ENCODE measurements around the gene HHAT. TPM values are rescaled to one million over a fixed set of nuclear protein-coding genes. Genes with fewer than 3 reads are reported as not detected.

The HHAT gene
- polyA plus RNA-seq, 2 of the 4 experiments (the other 2 are of a cell fraction): 3.8 to 4.5 TPM

- TF ChIP-seq RFX5 (IDR thresholded peaks at IDR 0.05): peak; percentile 93
- peak; percentile 97 to 98 for TF ChIP-seq CEBPB (IDR thresholded peaks at IDR 0.05)
- TF ChIP-seq NR3C1 (IDR thresholded peaks at IDR 0.05): no peak
- peak; percentile 98 for TF ChIP-seq RARB (CRISPR knock-in tag; IDR thresholded peaks at IDR 0.05)
- peak; percentile 18; the same call in 1 of the 2 replicates for TF ChIP-seq HMGXB4 (CRISPR knock-in tag; IDR thresholded peaks at IDR 0.05; ENCODE audit: borderline replicate concordance)
- TF ChIP-seq ZFP36 (IDR thresholded peaks at IDR 0.05; ENCODE audit: borderline replicate concordance, partially characterized antibody): no peak
- TF ChIP-seq, protein P1, sequence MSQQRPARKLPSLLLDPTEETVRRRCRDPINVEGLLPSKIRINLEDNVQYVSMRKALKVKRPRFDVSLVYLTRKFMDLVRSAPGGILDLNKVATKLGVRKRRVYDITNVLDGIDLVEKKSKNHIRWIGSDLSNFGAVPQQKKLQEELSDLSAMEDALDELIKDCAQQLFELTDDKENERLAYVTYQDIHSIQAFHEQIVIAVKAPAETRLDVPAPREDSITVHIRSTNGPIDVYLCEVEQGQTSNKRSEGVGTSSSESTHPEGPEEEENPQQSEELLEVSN (IDR thresholded peaks at IDR 0.05; ENCODE audit: borderline replicate concordance, low read depth): peak; percentile 35; the same call in 1 of the 2 replicates
- no peak; the same call in 1 of the 2 replicates for TF ChIP-seq EHF (CRISPR knock-in tag; IDR thresholded peaks at IDR 0.05)
- TF ChIP-seq, protein P2, sequence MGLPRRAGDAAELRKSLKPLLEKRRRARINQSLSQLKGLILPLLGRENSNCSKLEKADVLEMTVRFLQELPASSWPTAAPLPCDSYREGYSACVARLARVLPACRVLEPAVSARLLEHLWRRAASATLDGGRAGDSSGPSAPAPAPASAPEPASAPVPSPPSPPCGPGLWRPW (IDR thresholded peaks at IDR 0.05): peak; percentile 79; the same call in 1 of the 2 replicates
- no peak for TF ChIP-seq HOXB13 (CRISPR knock-in tag; IDR thresholded peaks at IDR 0.05; ENCODE audit: low read depth)
- TF ChIP-seq SMC3 (IDR thresholded peaks at IDR 0.05): peak; percentile 75
- TF ChIP-seq HEYL (CRISPR knock-in tag; IDR thresholded peaks at IDR 0.05): no peak
- TF ChIP-seq ESRRA (IDR thresholded peaks at IDR 0.05; ENCODE audit: borderline replicate concordance, low read length): no peak
- peak; percentile 55; the same call in 1 of the 2 replicates for TF ChIP-seq MAX (IDR thresholded peaks at IDR 0.05)
- peak; percentile 13 for TF ChIP-seq POLR2A (IDR thresholded peaks at IDR 0.05; ENCODE audit: low read length)
- TF ChIP-seq NFE2L2 (conservative IDR thresholded peaks at IDR 0.05; ENCODE audit: low read length): no peak
- peak; percentile 100 for TF ChIP-seq JUN (IDR thresholded peaks at IDR 0.05)
- TF ChIP-seq, protein P3, sequence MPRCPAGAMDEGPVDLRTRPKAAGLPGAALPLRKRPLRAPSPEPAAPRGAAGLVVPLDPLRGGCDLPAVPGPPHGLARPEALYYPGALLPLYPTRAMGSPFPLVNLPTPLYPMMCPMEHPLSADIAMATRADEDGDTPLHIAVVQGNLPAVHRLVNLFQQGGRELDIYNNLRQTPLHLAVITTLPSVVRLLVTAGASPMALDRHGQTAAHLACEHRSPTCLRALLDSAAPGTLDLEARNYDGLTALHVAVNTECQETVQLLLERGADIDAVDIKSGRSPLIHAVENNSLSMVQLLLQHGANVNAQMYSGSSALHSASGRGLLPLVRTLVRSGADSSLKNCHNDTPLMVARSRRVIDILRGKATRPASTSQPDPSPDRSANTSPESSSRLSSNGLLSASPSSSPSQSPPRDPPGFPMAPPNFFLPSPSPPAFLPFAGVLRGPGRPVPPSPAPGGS (IDR thresholded peaks at IDR 0.05): peak; percentile 100
- no peak for TF ChIP-seq KDM5A (IDR thresholded peaks at IDR 0.05)
- no peak for TF ChIP-seq CBX8 (IDR thresholded peaks at IDR 0.05)
- TF ChIP-seq TFCP2L1 (CRISPR knock-in tag; IDR thresholded peaks at IDR 0.05): peak; percentile 99
- TF ChIP-seq JUNB (IDR thresholded peaks at IDR 0.05): peak; percentile 71
- no peak for TF ChIP-seq RCOR1 (IDR thresholded peaks at IDR 0.05; ENCODE audit: low read depth, low read length)
- no peak for TF ChIP-seq MAZ (IDR thresholded peaks at IDR 0.05; ENCODE audit: borderline replicate concordance, low read depth, low read length)
Measured at GRCh38 chr1:210373878-210374599, 45.3 kb downstream of the HHAT start (continued).

- H3K27ac ChIP-seq: peak overlapping the region; percentile 86 to 90
- POLR2A ChIA-PET: interaction anchor here (0.9 to 2.3 kb wide), 18 partner anchors 10 to 1143 kb away, joined by 3 to 25 read pairs (median 8); partner anchors contain the start of genes HHAT and KCNH1
- H3K4me1 ChIP-seq: peaks cover 41% of the 10 kb centered on the region
- 4% methylated on average over 4 of the region's 4 CpGs for WGBS (ENCODE audit: missing lambda C conversion rate)
- TF ChIP-seq HOXB13 (CRISPR knock-in tag; IDR thresholded peaks at IDR 0.05; ENCODE audit: low read depth): no peak
- no peak for TF ChIP-seq RAD21 (conservative IDR thresholded peaks at IDR 0.05 in 1 of 2, IDR thresholded peaks at IDR 0.05 in 1 of 2)
- TF ChIP-seq, protein P2 (IDR thresholded peaks at IDR 0.05): no peak
- TF ChIP-seq CHD4 (IDR thresholded peaks at IDR 0.05; ENCODE audit: borderline replicate concordance): no peak
- no peak for TF ChIP-seq PHF8 (IDR thresholded peaks at IDR 0.05; ENCODE audit: borderline replicate concordance, low read depth)
- TF ChIP-seq NPAS2 (CRISPR knock-in tag; IDR thresholded peaks at IDR 0.05; ENCODE audit: borderline replicate concordance): no peak
- TF ChIP-seq SMC3 (IDR thresholded peaks at IDR 0.05): no peak
- TF ChIP-seq KDM5A (IDR thresholded peaks at IDR 0.05): no peak
- no peak for TF ChIP-seq FOXS1 (CRISPR knock-in tag; IDR thresholded peaks at IDR 0.05)
- TF ChIP-seq NR3C1 (IDR thresholded peaks at IDR 0.05): no peak
- TF ChIP-seq EP300 (IDR thresholded peaks at IDR 0.05): no peak
- no peak for FAIRE-seq
- no peak; a peak in 1 of 6 replicates for ATAC-seq
- H3K9me3 ChIP-seq: no peaks in the 10 kb centered on the region
- no peak for DNase-seq (ENCODE audit: low read depth in 1 of 2, low spot score in 1 of 2)
- CTCF ChIA-PET: interaction anchor here (0.6 to 13.4 kb wide), 18 partner anchors 9 to 1140 kb away, joined by 3 to 274 read pairs (median 6); partner anchors contain the start of gene KCNH1
- no peak overlapping the region for H3K4me3 ChIP-seq
- H3K4me2 ChIP-seq: peak overlapping the region; percentile 57
Measured at GRCh38 chr1:210374600-210374953, 45.9 kb downstream of the HHAT start.
